Activated CD4-positive, alpha-beta T cell treated with anti-CD3 and anti-CD28 coated beads, Interleukin-2, amount 50 U/mL, for 24 hours (primary cell): Measurements from ENCODE around the gene ACSM2B.
"Not testable (repeated sequence)": the region's sequence is repeated elsewhere in the genome, so short reads cannot be mapped to it uniquely, and the experiment has no call there.

Experiments used
- DNase-seq, 2 donors: peaks; one replicate each; pipeline ENCODE4 v3.0.0-alpha.2; 2020; ENCODE audit warnings: low read depth in 1 of 2, low spot score in 1 of 2

The ACSM2B gene

GRCh38 chr16:20576145-20576544, at the start of gene ACSM2B:
Gene ACSM2B, minus strand, starts transcription at chr16:20576367. Its CDS starts 11,522 bp downstream, at chr16:20564845.
- DNase-seq, result not testable (repeated sequence)

- DNase-seq, result no peak
Measured at GRCh38 chr16:20624882-20625807, 49.0 kb upstream of the ACSM2B start.

GRCh38 chr16:20624205-20624604, 48.0 kb upstream of the ACSM2B start:
- no peak for DNase-seq

GRCh38 chr16:20622498-20622870, 46.3 kb upstream of the ACSM2B start:
- DNase-seq, result no peak

GRCh38 chr16:20621406-20621805, 45.2 kb upstream of the ACSM2B start:
- no peak for DNase-seq

- no peak for DNase-seq
Measured at GRCh38 chr16:20620770-20621169, 44.6 kb upstream of the ACSM2B start.

GRCh38 chr16:20620003-20620402, 43.8 kb upstream of the ACSM2B start:
- DNase-seq, result no peak

GRCh38 chr16:20617271-20617670, 41.1 kb upstream of the ACSM2B start:
- DNase-seq, result no peak

- DNase-seq, result no peak
Measured at GRCh38 chr16:20614186-20615141, 38.3 kb upstream of the ACSM2B start.

GRCh38 chr16:20613481-20614185, 37.5 kb upstream of the ACSM2B start:
- DNase-seq, result no peak

GRCh38 chr16:20612551-20613480, 36.6 kb upstream of the ACSM2B start:
- no peak for DNase-seq

- no peak for DNase-seq
Measured at GRCh38 chr16:20611975-20612481, 35.9 kb upstream of the ACSM2B start.

GRCh38 chr16:20611350-20611902, 35.3 kb upstream of the ACSM2B start:
- DNase-seq, result no peak

- DNase-seq, result no peak
Measured at GRCh38 chr16:20610892-20611349, 34.8 kb upstream of the ACSM2B start.

- no peak for DNase-seq
Measured at GRCh38 chr16:20610211-20610891, 34.2 kb upstream of the ACSM2B start.

GRCh38 chr16:20602205-20602604, 26.0 kb upstream of the ACSM2B start:
- DNase-seq, result not testable (repeated sequence)

- not testable (repeated sequence) for DNase-seq
Measured at GRCh38 chr16:20599475-20599874, 23.3 kb upstream of the ACSM2B start.

- DNase-seq, result no peak
Measured at GRCh38 chr16:20598832-20599469, 22.8 kb upstream of the ACSM2B start.
